Neuron (in vitro differentiated cells): ENCODE data around the gene CEP126.

ENCODE experiments used
- H2AFZ ChIP-seq: one replicate; pipeline ENCODE4 v1.6.1; 2013; ENCODE audit warnings: low read depth, mild to moderate bottlenecking, inconsistent platforms, low read length, moderate library complexity
- H3K27me3 ChIP-seq: one replicate; pipeline ENCODE4 v1.6.1; 2013; ENCODE audit warnings: low read length; ENCODE audit not compliant: insufficient read depth
- H3K36me3 ChIP-seq: one replicate; pipeline ENCODE4 v1.6.1; 2013; ENCODE audit warnings: low read length; ENCODE audit not compliant: insufficient read depth
- H3K4me1 ChIP-seq: one replicate; pipeline ENCODE4 v1.6.1; 2013; ENCODE audit warnings: low read length; ENCODE audit not compliant: insufficient read depth
- H3K4me3 ChIP-seq: 2 replicates; pipeline ENCODE4 v1.5.1; 2013; ENCODE audit warnings: mild to moderate bottlenecking, low read length, moderate library complexity
- H3K9me3 ChIP-seq: one replicate; pipeline ENCODE4 v1.6.1; 2013; ENCODE audit warnings: low read length

Gene CEP126

DNA sequence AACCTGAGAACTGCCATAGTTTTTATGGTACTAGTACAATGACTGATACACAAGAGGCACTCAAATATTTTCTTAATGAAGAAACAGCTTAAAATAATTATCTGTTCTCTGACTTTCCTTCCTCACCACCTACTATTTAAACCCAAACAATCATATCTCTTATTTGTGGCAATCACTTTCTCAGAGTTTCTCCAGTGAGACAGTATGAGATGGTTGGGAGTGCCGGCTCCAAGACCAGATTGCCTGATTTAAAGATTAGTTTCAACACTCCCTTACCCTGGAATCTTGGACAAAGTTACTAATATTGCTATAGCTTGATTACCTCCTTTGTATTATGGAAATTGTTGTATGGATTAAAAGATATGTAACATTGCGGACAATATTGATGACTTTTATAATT is 5.7 kb upstream of the CEP126 start:
- H3K4me3 ChIP-seq: no peak overlapping the region

DNA sequence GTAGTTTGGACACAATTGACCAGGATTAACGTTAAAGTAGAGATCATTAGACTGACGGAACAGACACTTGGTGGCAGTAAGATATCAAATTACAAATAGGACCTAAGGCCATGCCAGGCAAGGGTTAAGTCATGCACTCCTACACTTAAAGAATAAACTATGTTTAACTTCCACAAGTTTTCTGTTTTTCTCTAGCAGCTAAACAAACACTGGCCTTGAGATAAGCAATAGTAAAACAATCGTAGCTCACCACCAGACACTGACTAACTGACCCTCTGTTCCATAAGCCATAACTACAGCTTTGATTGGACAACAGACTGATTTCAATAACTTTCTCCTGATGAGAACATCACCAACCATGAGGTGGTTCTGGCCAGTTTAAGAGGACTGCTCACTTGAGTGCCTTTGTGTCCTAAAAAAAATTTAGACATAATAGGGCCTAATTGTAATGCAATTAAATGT is 2.0 kb upstream of the CEP126 start:
- Histone ChIP-seq H3K4me1 (peaks cover 4% of the 10 kb centered on the region), H2AFZ (no peak overlapping the region), H3K36me3 (no peaks in the 10 kb centered on the region), H3K9me3 (no peaks in the 10 kb centered on the region), H3K4me3 (no peak overlapping the region), H3K27me3 (peaks cover 2% of the 10 kb centered on the region)

More for the DNA sequence above, 5.7 kb upstream of the CEP126 start:
- H3K4me1 ChIP-seq: no peaks in the 10 kb centered on the region
- no peaks in the 10 kb centered on the region for H3K9me3 ChIP-seq
- no peak overlapping the region for H2AFZ ChIP-seq
- peaks cover 2% of the 10 kb centered on the region for H3K27me3 ChIP-seq
- H3K36me3 ChIP-seq: no peaks in the 10 kb centered on the region

DNA sequence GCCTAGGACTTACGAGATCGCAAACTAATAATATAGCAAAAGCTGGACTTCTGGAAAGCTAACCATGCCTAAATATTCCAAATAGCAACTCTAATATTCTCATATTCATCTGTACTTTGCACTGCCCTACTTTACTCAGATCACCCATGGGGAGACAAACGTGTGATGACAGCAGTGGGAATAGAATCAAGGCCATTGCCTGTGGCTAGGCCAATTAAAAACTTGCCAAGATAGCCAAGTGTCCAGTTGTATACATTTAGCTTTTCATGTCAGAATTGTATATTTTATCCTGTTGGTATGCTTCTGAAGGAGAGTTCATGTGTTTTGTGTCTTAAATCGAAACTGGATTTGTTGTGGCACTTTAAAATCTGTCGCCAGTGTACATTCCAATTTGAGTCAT is 1.2 kb upstream of the CEP126 start:
- Histone ChIP-seq H3K36me3 (no peaks in the 10 kb centered on the region), H3K4me3 (no peak overlapping the region), H2AFZ (no peak overlapping the region), H3K27me3 (peaks cover 2% of the 10 kb centered on the region), H3K4me1 (peaks cover 4% of the 10 kb centered on the region), H3K9me3 (no peaks in the 10 kb centered on the region)

DNA sequence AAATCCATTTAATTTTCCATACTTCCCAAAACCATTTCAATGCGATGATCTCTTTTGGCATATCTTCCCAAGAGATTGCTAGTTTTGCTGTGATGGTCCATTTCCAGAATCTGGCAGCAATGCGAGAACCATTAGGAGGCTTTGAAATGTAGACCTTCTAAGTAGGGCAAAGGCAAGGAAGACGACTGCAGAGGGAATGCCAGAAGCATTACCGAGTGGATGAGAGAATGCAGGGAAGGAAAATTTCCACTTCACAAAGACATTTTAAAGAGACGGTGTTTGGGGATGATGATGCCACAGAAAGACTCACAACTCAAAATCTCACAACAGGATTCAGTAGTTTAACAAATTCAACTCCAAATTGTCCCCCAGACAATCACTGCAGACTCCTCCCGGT is 471 bp upstream of the CEP126 start:
- H3K36me3 ChIP-seq: no peaks in the 10 kb centered on the region
- H2AFZ ChIP-seq: peak overlapping the region; percentile 88
- peak overlapping the region; percentile 50 for H3K4me3 ChIP-seq
- no peaks in the 10 kb centered on the region for H3K9me3 ChIP-seq
- H3K4me1 ChIP-seq: peaks cover 4% of the 10 kb centered on the region
- H3K27me3 ChIP-seq: peaks cover 2% of the 10 kb centered on the region

DNA sequence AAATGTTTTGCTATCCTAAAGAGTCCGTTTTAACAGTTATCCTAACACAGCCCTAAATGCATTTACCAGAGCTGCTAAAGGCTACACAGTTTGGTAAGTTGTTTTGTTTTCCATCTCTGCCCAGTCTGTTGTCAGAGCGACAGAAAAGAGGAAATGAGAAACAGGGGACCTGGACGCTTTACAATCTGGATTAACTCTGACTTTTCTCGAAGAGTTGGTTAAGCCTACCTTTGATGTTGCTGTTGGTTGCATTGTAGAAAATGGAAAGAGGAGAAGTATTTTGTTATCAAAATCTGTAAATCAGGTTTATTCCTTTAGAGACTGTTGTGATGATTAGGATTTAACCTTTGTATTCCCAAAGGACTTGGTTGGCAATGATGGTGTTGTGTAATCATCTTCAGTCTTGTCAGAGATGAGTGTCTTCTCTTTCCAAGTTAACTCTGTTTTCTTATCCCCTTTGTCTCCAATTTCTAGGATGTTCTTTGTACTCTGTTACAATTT is 1.0 kb downstream of the CEP126 start:
- Histone ChIP-seq H3K4me1 (peaks cover 4% of the 10 kb centered on the region), H3K4me3 (peak overlapping the region; percentile 50)

DNA sequence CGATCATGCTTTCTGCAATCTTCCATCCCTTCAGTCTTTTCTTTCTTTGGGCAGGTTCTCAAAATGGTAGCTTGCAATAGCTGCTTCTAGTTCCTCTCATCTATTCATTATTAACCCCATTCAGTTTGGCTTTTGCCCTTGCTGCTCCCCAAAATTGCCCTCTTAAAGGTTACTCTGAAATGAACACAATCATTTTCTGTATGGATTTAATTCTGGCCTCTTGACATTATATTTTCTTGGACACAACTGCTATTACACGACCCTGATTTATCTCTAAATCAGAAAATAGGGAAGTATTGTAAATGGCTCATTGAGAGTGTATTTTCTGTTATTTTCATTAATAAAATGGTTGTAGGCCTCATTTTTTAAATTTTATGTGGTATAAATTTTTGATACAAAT is 1.6 kb downstream of the CEP126 start, which contains the start of gene ANGPTL5:
Gene ANGPTL5 (minus strand): TSS at position 101 of the 400 bp plus-strand sequence. CDS start 8,613 bp downstream, outside the sequence.
- Histone ChIP-seq H3K9me3 (no peaks in the 10 kb centered on the region), H3K4me1 (peaks cover 4% of the 10 kb centered on the region), H3K4me3 (peak within 1 kb of the TSS; percentile 50), H3K27me3 (peaks cover 2% of the 10 kb centered on the region), H2AFZ (peak within 1 kb of the TSS; percentile 88), H3K36me3 (no peaks in the 10 kb centered on the region)

More for the DNA sequence above, 1.0 kb downstream of the CEP126 start:
- Histone ChIP-seq H3K9me3 (no peaks in the 10 kb centered on the region), H3K27me3 (peaks cover 2% of the 10 kb centered on the region), H2AFZ (peak overlapping the region; percentile 88), H3K36me3 (no peaks in the 10 kb centered on the region)

DNA sequence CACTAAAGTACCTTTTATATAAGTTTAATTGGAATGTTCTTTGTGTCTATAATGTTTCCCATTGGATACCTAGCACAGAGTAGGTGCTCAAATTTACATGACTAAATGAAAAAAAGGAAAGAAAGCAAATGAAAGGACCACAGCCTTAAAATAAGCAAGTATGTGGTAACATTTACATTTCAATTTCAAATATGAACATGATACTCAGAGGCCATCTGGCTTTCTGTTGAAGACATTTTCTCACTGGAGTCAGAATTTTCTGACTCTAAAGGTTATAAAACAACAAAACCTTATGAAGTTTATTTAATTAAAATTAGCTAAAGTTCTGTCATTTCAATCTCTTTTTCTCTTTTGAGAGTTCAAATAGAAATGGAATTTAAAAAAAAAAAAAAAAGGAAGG is 2.4 kb downstream of the CEP126 start:
- no peaks in the 10 kb centered on the region for H3K36me3 ChIP-seq
- no peak overlapping the region for H3K4me3 ChIP-seq
- peaks cover 2% of the 10 kb centered on the region for H3K27me3 ChIP-seq
- no peak overlapping the region for H2AFZ ChIP-seq
- H3K9me3 ChIP-seq: no peaks in the 10 kb centered on the region
- peaks cover 4% of the 10 kb centered on the region for H3K4me1 ChIP-seq

DNA sequence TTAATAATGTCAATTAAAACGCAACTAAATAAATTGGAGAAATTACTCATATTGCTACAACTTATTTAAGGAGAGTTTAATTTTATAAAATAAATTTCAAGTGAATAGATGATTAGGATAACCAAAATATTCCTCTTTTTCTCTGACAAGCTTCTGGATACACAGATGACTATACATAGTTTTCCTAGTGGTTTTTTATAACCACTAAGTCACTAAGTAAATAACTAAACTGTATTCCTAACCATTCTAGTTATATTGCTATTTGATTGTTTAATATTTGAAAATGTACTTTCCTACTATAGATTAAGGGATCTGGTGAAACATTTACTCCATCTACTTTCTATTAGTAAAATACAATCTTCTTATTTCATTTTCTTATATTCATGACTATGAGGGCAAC is 6.2 kb downstream of the CEP126 start:
- H2AFZ ChIP-seq: no peak overlapping the region
- no peaks in the 10 kb centered on the region for H3K4me1 ChIP-seq
- no peaks in the 10 kb centered on the region for H3K27me3 ChIP-seq
- no peaks in the 10 kb centered on the region for H3K36me3 ChIP-seq
- H3K9me3 ChIP-seq: no peaks in the 10 kb centered on the region
- no peak overlapping the region for H3K4me3 ChIP-seq

DNA sequence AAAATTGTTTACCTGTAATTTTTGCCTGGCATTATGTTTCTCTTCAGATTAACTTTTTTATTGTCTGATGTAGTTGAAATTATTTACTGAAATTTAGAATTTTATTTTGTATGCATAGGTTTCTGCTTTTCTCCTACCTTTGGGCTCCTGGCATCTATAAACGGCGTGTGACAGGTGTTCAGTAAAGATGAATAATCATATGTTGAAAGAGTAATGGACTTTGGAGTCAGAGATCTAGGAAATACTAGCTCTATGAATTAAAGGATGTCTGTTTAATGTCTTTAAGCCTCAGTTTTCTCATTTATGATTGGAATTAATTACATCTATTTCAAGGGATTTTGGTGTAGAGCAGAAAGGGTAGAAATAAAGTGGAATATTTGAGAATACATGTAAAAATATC is 8.7 kb downstream of the CEP126 start:
- no peak overlapping the region for H2AFZ ChIP-seq
- no peaks in the 10 kb centered on the region for H3K4me1 ChIP-seq
- H3K9me3 ChIP-seq: no peaks in the 10 kb centered on the region
- H3K27me3 ChIP-seq: no peaks in the 10 kb centered on the region
- H3K36me3 ChIP-seq: no peaks in the 10 kb centered on the region
- no peak overlapping the region for H3K4me3 ChIP-seq

DNA sequence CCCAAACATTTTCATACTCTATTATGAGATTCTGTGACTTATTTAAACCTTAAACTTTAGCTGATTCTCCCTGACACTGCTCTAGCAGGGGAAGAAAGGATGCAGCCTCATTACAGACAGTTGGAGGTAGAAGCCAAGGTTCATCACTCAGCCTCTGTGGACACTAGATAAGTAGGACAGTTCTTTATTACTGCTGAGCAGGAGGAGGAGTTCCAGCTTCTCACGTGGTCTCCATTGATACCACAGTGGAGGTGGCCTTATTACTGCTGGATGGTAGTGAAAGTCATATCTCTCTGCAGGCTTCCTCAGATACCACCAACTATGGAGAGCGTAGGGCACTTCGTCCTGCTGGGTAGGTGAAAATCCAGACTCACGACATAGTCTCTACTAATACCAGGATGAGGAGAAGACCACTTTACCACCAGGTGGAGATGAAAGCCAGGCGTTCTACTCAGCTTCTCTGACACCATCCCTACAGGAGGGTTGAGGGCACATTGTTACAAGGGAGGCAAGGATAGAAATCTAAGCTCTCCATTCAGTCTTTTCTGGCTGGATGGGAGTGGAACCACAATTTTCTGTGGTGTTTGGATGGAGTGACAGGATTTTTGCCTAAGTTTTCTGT is 14.6 kb downstream of the CEP126 start:
- H3K4me3 ChIP-seq: no peak overlapping the region
- peaks cover 5% of the 10 kb centered on the region for H3K4me1 ChIP-seq
- no peak overlapping the region for H2AFZ ChIP-seq

DNA sequence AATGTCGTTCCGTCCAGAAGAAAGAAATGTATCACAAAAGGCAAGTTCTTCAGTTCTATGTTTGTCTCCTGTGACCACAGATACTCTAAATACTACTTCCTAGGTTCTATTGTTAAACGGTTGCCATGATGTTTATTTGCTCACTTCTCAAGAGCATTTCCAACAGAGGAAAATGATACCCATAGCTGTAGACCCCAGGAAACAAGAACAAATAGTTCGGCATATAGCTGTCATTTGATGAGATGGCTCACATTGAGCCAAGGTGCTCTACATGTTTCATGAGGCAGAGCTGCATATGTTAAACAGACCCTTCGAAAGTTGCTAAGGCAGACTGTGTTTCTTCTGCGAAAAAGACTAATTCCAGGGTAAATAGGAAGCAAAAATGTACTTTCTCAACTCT is 16.9 kb downstream of the CEP126 start:
- no peaks in the 10 kb centered on the region for H3K36me3 ChIP-seq
- no peaks in the 10 kb centered on the region for H3K9me3 ChIP-seq
- no peak overlapping the region for H3K4me3 ChIP-seq
- H2AFZ ChIP-seq: no peak overlapping the region
- no peaks in the 10 kb centered on the region for H3K27me3 ChIP-seq
- peaks cover 5% of the 10 kb centered on the region for H3K4me1 ChIP-seq

More for the DNA sequence above, 14.6 kb downstream of the CEP126 start:
- H3K36me3 ChIP-seq: no peaks in the 10 kb centered on the region
- no peaks in the 10 kb centered on the region for H3K9me3 ChIP-seq
- no peaks in the 10 kb centered on the region for H3K27me3 ChIP-seq

DNA sequence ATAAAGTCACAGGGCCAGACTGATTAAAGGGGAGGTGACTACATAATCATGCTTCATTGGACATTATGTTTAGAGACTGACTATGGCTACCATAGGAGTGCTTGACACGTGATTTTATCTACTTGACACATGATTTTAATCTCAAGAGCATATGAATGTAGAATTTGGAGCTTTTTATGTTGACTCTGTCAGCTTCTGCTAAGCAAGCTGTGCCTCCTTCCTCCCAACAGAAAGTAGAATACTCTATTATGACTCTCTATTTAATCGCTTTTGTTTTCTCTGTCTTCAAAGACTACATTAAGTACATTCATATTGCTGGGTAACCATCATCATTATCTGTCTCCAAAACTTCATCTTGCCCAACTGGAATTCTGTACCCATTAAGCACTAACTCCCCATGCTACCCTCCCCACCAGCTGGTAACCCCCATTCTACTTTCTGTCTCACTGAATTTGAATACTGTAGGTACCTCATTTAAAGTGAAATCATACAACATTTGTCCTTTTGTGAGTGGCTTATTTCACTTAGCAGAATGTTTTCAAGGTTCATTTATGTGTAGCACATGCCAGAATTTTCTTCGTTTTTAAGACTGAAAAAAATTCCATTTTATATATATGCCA is 26.2 kb downstream of the CEP126 start:
- no peaks in the 10 kb centered on the region for H3K4me1 ChIP-seq
- no peak overlapping the region for H3K4me3 ChIP-seq
- H3K9me3 ChIP-seq: no peaks in the 10 kb centered on the region
- no peaks in the 10 kb centered on the region for H3K27me3 ChIP-seq
- H3K36me3 ChIP-seq: no peaks in the 10 kb centered on the region
- no peak overlapping the region for H2AFZ ChIP-seq

DNA sequence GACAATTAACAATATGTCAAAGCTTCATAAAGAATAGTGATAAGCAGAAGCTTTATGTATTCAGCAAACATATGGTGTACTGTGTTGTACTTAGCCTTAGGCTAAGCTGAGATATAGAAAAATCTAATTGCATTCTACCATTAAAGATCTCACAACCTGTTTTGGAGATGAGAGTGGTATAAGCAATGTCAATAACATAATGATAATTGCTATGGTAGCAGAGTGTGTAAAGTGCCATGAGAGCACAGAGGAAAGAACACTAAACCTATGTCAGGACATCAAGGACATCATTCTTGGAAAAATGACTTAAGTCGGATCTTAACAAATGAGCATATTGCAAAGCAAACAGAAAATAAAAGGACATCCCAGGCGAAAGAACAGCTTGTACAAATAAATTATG is 30.1 kb downstream of the CEP126 start:
- Histone ChIP-seq H2AFZ (no peak overlapping the region), H3K4me3 (no peak overlapping the region), H3K36me3 (no peaks in the 10 kb centered on the region), H3K27me3 (no peaks in the 10 kb centered on the region), H3K4me1 (peaks cover 3% of the 10 kb centered on the region), H3K9me3 (no peaks in the 10 kb centered on the region)
